NB4 (cell line): ENCODE results near the gene ST14.

Experiments used
- DNase-seq: peaks from one replicate; pipeline ENCODE4 v3.0.0; 2010; ENCODE audit warnings: low read depth
- H3K4me3 ChIP-seq: one replicate; pipeline ENCODE4 v1.5.1; 2011; ENCODE audit warnings: mild to moderate bottlenecking, low read depth, low read length, moderate library complexity
- CTCF ChIP-seq: IDR thresholded peaks from one replicate; pipeline ENCODE4 v1.5.1; 2012; ENCODE audit warnings: low read depth, low read length
- MAX ChIP-seq: IDR thresholded peaks from 2 replicates; pipeline ENCODE4 v1.6.1; 2011; ENCODE audit warnings: low read depth, low read length
- MYC ChIP-seq: IDR thresholded peaks from 2 replicates; pipeline ENCODE4 v1.6.1; 2011; ENCODE audit warnings: low read depth, low read length
- POLR2A ChIP-seq: IDR thresholded peaks from 2 replicates; pipeline ENCODE4 v1.6.1; 2011; ENCODE audit warnings: mild to moderate bottlenecking; ENCODE audit not compliant: insufficient read length; ENCODE audit errors: extremely low read depth

The ST14 gene

GRCh38 chr11:130197386-130198035 lies 37.9 kb downstream of the ST14 start:
- no peak for TF ChIP-seq MAX
- no peak for TF ChIP-seq CTCF
- TF ChIP-seq MYC: no peak
- no peak for TF ChIP-seq POLR2A
- DNase-seq: no peak
- H3K4me3 ChIP-seq: no peak overlapping the region

- DNase-seq: no peak
- H3K4me3 ChIP-seq: no peak overlapping the region
- TF ChIP-seq CTCF: no peak
- no peak for TF ChIP-seq POLR2A
- no peak for TF ChIP-seq MYC
- no peak for TF ChIP-seq MAX
Observed at GRCh38 chr11:130198292-130198691, 38.7 kb downstream of the ST14 start.

- no peak for DNase-seq
- no peak overlapping the region for H3K4me3 ChIP-seq
- TF ChIP-seq MAX (no peak), CTCF (peak; percentile 14)
Observed at GRCh38 chr11:130198964-130199363, 39.4 kb downstream of the ST14 start.

- TF ChIP-seq POLR2A (no peak), CTCF (no peak), MYC (no peak), MAX (no peak)
- no peak for DNase-seq
- no peak overlapping the region for H3K4me3 ChIP-seq
Observed at GRCh38 chr11:130199792-130200191, 40.2 kb downstream of the ST14 start.

- H3K4me3 ChIP-seq: no peak overlapping the region
- no peak for DNase-seq
- TF ChIP-seq POLR2A (no peak), CTCF (no peak), MAX (no peak), MYC (no peak)
Observed at GRCh38 chr11:130201026-130201425, 41.4 kb downstream of the ST14 start.
